GM19324 (cell line): ENCODE results near the gene KRIT1.
A peak's percentile ranks its signal among the peaks of the same experiment; 100 is the strongest.
"Not testable (repeated sequence)": the region's sequence is repeated elsewhere in the genome, so short reads cannot be mapped to it uniquely, and the experiment has no call there.

Experiments
- ATAC-seq: cut with Tn5 transposase; IDR thresholded peaks from one replicate; pipeline ENCODE4 v1.9.1; 2021; ENCODE audit warnings: mild to moderate bottlenecking, moderate library complexity; ENCODE audit not compliant: unreplicated experiment, low FRiP score

KRIT1 gene

GRCh38 chr7:92251181-92251580 is 5.5 kb upstream of the KRIT1 start:
- no peak for ATAC-seq

- ATAC-seq = no peak
Observed at GRCh38 chr7:92250603-92251002, 4.9 kb upstream of the KRIT1 start.

GRCh38 chr7:92246360-92247101 is 817 bp upstream of the KRIT1 start:
- ATAC-seq = peak; percentile 28

GRCh38 chr7:92244808-92245486 is 767 bp downstream of the KRIT1 start:
- ATAC-seq = no peak

- no peak for ATAC-seq
Observed at GRCh38 chr7:92242972-92243371, 2.7 kb downstream of the KRIT1 start.

- ATAC-seq = no peak
Observed at GRCh38 chr7:92230547-92230946, 15.2 kb downstream of the KRIT1 start.

- ATAC-seq = no peak
Observed at GRCh38 chr7:92228742-92229141, 17.0 kb downstream of the KRIT1 start.

- ATAC-seq = no peak
Observed at GRCh38 chr7:92228100-92228499, 17.6 kb downstream of the KRIT1 start.

GRCh38 chr7:92226981-92227380 is 18.7 kb downstream of the KRIT1 start:
- no peak for ATAC-seq

GRCh38 chr7:92221766-92222165 is 23.9 kb downstream of the KRIT1 start:
- ATAC-seq = no peak

- no peak for ATAC-seq
Observed at GRCh38 chr7:92206672-92207071, 39.0 kb downstream of the KRIT1 start.

- no peak for ATAC-seq
Observed at GRCh38 chr7:92205987-92206386, 39.7 kb downstream of the KRIT1 start.

GRCh38 chr7:92200791-92201190 is 44.9 kb downstream of the KRIT1 start:
- no peak for ATAC-seq

GRCh38 chr7:92192326-92192725 is 53.4 kb downstream of the KRIT1 start:
- no peak for ATAC-seq

- ATAC-seq = not testable (repeated sequence)
Observed at GRCh38 chr7:92189246-92189645, 56.5 kb downstream of the KRIT1 start.

GRCh38 chr7:92184294-92184693 is 61.4 kb downstream of the KRIT1 start:
- ATAC-seq = not testable (repeated sequence)

GRCh38 chr7:92178928-92179924 is 66.5 kb downstream of the KRIT1 start, which contains the start of gene LRRD1:
Gene LRRD1, minus strand, starts transcription at chr7:92179142. Its CDS starts 13,940 bp downstream, at chr7:92165202.
- peak; percentile 92 for ATAC-seq

- ATAC-seq = no peak
Observed at GRCh38 chr7:92177362-92177761, 68.4 kb downstream of the KRIT1 start.

GRCh38 chr7:92169529-92169928 is 76.2 kb downstream of the KRIT1 start:
- not testable (repeated sequence) for ATAC-seq

- no peak for ATAC-seq
Observed at GRCh38 chr7:92161271-92161670, 84.4 kb downstream of the KRIT1 start.
